Liver (tissue), 9 donors: ENCODE results near the gene TBC1D8B. TPM values are rescaled to one million over a fixed set of nuclear protein-coding genes. Genes with fewer than 3 reads are reported as not detected.

Experiments
- DNase-seq: peaks from one replicate; pipeline ENCODE4 v3.0.0-alpha.2; 2017; ENCODE audit warnings: low spot score
- H3K27ac ChIP-seq, 2 donors: one replicate each; pipeline ENCODE4 v1.7.0; 2013; ENCODE audit warnings: inconsistent platforms in 2 of 2, low read length in 2 of 2, control low read depth in 1 of 2, low read depth in 1 of 2, mild to moderate bottlenecking in 1 of 2
- H3K27me3 ChIP-seq, 4 donors: one replicate each; pipeline versions ENCODE4 v1.6.1 to v1.7.0; 2013; ENCODE audit warnings: low read length in 3 of 4, inconsistent platforms in 1 of 4, mild to moderate bottlenecking in 1 of 4, moderate library complexity in 1 of 4; ENCODE audit not compliant: control insufficient read depth in 4 of 4, insufficient read depth in 4 of 4
- H3K36me3 ChIP-seq, 4 donors: one replicate each; pipeline versions ENCODE4 v1.6.1 to v1.7.0; 2013; ENCODE audit warnings: low read length in 3 of 4, mild to moderate bottlenecking in 3 of 4, low read depth in 1 of 4, moderate library complexity in 1 of 4; ENCODE audit not compliant: control insufficient read depth in 4 of 4, insufficient read depth in 3 of 4
- H3K4me1 ChIP-seq, 4 donors: one replicate each; pipeline versions ENCODE4 v1.6.1 to v1.7.0; 2013; ENCODE audit warnings: low read length in 3 of 4, mild to moderate bottlenecking in 3 of 4, moderate library complexity in 1 of 4; ENCODE audit not compliant: control insufficient read depth in 4 of 4, insufficient read depth in 4 of 4
- H3K4me3 ChIP-seq, 3 donors: one replicate each; pipeline versions ENCODE4 v1.6.1 to v1.7.0; 2013; ENCODE audit warnings: low read length in 3 of 3, control low read depth in 1 of 3, low read depth in 1 of 3, mild to moderate bottlenecking in 1 of 3
- H3K9ac ChIP-seq, 2 donors: one replicate each; pipeline ENCODE4 v1.7.0; 2013; ENCODE audit warnings: low read length in 2 of 2, mild to moderate bottlenecking in 2 of 2, moderate library complexity in 2 of 2, control low read depth in 1 of 2, low read depth in 1 of 2
- H3K9me3 ChIP-seq, 4 donors: one replicate each; pipeline versions ENCODE4 v1.6.1 to v1.7.0; 2013; ENCODE audit warnings: low read length in 3 of 4; ENCODE audit not compliant: control insufficient read depth in 4 of 4
- EGR1 ChIP-seq, 2 donors: IDR thresholded peaks; 2 replicates each; pipeline ENCODE4 v1.6.1; 2016 to 2018; ENCODE audit warnings: antibody characterized with exemption in 2 of 2, low read depth in 2 of 2
- FOXA1 ChIP-seq: IDR thresholded peaks from 2 replicates; pipeline ENCODE4 v1.6.1; 2016; ENCODE audit warnings: antibody characterized with exemption
- FOXA2 ChIP-seq: IDR thresholded peaks from 2 replicates; pipeline ENCODE4 v1.6.1; 2016; ENCODE audit warnings: antibody characterized with exemption
- GABPA ChIP-seq, 2 donors: IDR thresholded peaks in 1 of 2; conservative IDR thresholded peaks in 1 of 2; 2 replicates each; pipeline ENCODE4 v1.6.1; 2016; ENCODE audit warnings: antibody characterized with exemption in 2 of 2, mild to moderate bottlenecking in 1 of 2, moderate library complexity in 1 of 2
- HNF4A ChIP-seq, 2 donors: conservative IDR thresholded peaks; 2 replicates each; pipeline ENCODE4 v1.6.1; 2016; ENCODE audit warnings: antibody characterized with exemption in 2 of 2, mild to moderate bottlenecking in 2 of 2
- HNF4G ChIP-seq: IDR thresholded peaks from 2 replicates; pipeline ENCODE4 v1.6.1; 2016; ENCODE audit warnings: antibody characterized with exemption
- JUND ChIP-seq, 2 donors: IDR thresholded peaks; 2 replicates each; pipeline ENCODE4 v1.6.1; 2016; ENCODE audit warnings: antibody characterized with exemption in 2 of 2
- NR2F2 ChIP-seq: IDR thresholded peaks from 2 replicates; pipeline ENCODE4 v1.6.1; 2016; ENCODE audit warnings: antibody characterized with exemption
- RAD21 ChIP-seq, 2 donors: IDR thresholded peaks; 2 replicates each; pipeline ENCODE4 v1.6.1; 2016; ENCODE audit warnings: antibody characterized with exemption in 2 of 2, mild to moderate bottlenecking in 2 of 2
- RXRA ChIP-seq, 2 donors: IDR thresholded peaks; 2 replicates each; pipeline ENCODE4 v1.6.1; 2017 to 2018; ENCODE audit warnings: antibody characterized with exemption in 2 of 2, mild to moderate bottlenecking in 1 of 2
- SP1 ChIP-seq: IDR thresholded peaks from 2 replicates; pipeline ENCODE4 v1.6.1; 2018; ENCODE audit warnings: antibody characterized with exemption, mild to moderate bottlenecking
- TAF1 ChIP-seq: conservative IDR thresholded peaks from 2 replicates; pipeline ENCODE4 v1.6.1; 2016; ENCODE audit warnings: antibody characterized with exemption, mild to moderate bottlenecking
- YY1 ChIP-seq: IDR thresholded peaks from 2 replicates; pipeline ENCODE4 v1.6.1; 2016; ENCODE audit warnings: antibody characterized with exemption, mild to moderate bottlenecking
- WGBS: extraction: QIAGEN DNeasy Blood & Tissue Kit; methylation state at CpG from one replicate; pipeline ENCODE4 v1.1.7; 2013; 5-methylcytosine and 5-hydroxymethylcytosine counted together
- polyA plus RNA-seq, 2 donors: library from polyadenylated mRNA; stranded (reverse) in 1 of 2; unstranded in 1 of 2; fragments of 200-250 nt in 1 of 2; fragments of >200 nt in 1 of 2; fragmentation: Nextera tagmentation in 1 of 2; extraction: Ambion mirVana in 1 of 2; gene quantifications; one replicate each; pipeline versions ENCODE4 v1.2.1 to v1.2.3, GENCODE V29; 2013 to 2015
- total RNA-seq, 2 donors: library from RNA; depleted of rRNA; stranded (reverse); fragments of >200 nt; gene quantifications; one replicate each; pipeline ENCODE4 v1.2.3, GENCODE V29; 2014
- TF ChIP-seq, protein P1 (sequence below): IDR thresholded peaks from 2 replicates; pipeline ENCODE4 v1.6.1; 2016; ENCODE audit warnings: antibody characterized with exemption
- TF ChIP-seq, protein P2 (sequence below): IDR thresholded peaks from 2 replicates; pipeline ENCODE4 v1.6.1; 2016; ENCODE audit warnings: antibody characterized with exemption
- TF ChIP-seq, protein P3 (sequence below): fragments of 150-350 bp; IDR thresholded peaks from 2 replicates; pipeline ENCODE4 v1.5.1; 2017; ENCODE audit warnings: improper control_type of control experiment, low read depth, low read length; ENCODE audit not compliant: missing input control
- TF ChIP-seq, protein P4 (sequence below): IDR thresholded peaks from 2 replicates; pipeline ENCODE4 v1.6.1; 2016; ENCODE audit warnings: antibody characterized with exemption
- TF ChIP-seq, protein P5 (sequence below): IDR thresholded peaks from 2 replicates; pipeline ENCODE4 v1.6.1; 2016; ENCODE audit warnings: antibody characterized with exemption, mild to moderate bottlenecking
- donor health status: healthy.
- donor health status: healthy.
- donor health status: healthy.
- donor health status: healthy.
- donor health status: healthy.

The TBC1D8B gene
- total and polyA plus RNA-seq, 4 donors = 3.7 to 12.1 (median 4.7) TPM

DNA sequence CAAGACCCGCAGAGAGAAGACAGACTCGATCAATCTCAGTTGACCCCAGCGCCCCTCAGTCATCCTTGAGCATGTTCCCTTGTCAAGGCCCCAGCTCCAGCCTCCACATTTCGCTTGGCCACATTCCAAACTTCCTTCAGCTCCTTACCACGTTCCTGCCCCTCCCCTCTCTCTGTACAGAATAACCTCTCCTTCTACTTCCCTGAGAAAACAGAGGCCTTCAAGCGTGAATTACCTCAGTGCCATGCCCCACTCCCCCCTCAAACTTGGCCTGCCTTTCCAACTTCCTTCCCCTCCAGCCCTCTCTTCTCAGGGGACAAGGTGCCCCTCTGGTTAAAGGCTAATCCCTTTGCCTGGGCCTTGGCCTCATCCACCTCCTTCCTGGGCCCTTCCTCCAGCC is 103.9 kb downstream of the TBC1D8B start:
- H3K36me3 ChIP-seq = no peaks in the 10 kb centered on the region
- no peak for TF ChIP-seq RAD21 (IDR thresholded peaks at IDR 0.05)
- TF ChIP-seq HNF4A (conservative IDR thresholded peaks at IDR 0.05) = no peak
- TF ChIP-seq SP1 = no peak
- TF ChIP-seq, protein P1, sequence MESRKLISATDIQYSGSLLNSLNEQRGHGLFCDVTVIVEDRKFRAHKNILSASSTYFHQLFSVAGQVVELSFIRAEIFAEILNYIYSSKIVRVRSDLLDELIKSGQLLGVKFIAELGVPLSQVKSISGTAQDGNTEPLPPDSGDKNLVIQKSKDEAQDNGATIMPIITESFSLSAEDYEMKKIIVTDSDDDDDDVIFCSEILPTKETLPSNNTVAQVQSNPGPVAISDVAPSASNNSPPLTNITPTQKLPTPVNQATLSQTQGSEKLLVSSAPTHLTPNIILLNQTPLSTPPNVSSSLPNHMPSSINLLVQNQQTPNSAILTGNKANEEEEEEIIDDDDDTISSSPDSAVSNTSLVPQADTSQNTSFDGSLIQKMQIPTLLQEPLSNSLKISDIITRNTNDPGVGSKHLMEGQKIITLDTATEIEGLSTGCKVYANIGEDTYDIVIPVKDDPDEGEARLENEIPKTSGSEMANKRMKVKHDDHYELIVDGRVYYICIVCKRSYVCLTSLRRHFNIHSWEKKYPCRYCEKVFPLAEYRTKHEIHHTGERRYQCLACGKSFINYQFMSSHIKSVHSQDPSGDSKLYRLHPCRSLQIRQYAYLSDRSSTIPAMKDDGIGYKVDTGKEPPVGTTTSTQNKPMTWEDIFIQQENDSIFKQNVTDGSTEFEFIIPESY = no peak
- TF ChIP-seq FOXA1 = no peak
- DNase-seq = no peak
- no peak overlapping the region for H3K9ac ChIP-seq
- WGBS = 68% methylated on average over 6 of the region's 6 CpGs
- no peak overlapping the region for H3K4me3 ChIP-seq
- H3K27ac ChIP-seq = no peak overlapping the region
- H3K9me3 ChIP-seq = no peaks in the 10 kb centered on the region
- peaks cover 3 to 32% (median 11%) of the 10 kb centered on the region in 4 donors for H3K4me1 ChIP-seq
- H3K27me3 ChIP-seq = peaks cover 0 to 2% (median 0%) of the 10 kb centered on the region in 4 donors

DNA sequence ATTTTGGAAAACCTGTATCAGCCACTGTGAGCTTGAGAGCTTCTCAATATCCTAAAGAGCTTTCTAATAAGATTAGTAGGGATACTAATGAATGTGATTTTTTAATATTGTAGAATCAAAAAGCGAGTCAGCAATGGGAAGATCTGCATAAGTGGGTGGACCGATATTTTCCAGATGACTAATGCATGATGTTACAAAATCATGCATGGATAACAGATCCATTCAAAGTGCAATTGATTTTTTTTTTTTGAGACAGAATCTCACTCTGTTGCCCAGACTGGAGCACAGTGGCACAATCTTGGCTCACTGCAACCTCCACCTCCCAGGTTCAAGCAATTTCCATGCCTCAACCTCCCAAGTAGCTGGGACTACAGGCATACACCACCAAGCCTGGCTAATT is 110.4 kb downstream of the TBC1D8B start:
- WGBS = 45% methylated on average over 2 of the region's 2 CpGs
- Histone ChIP-seq H3K9ac (no peak overlapping the region), H3K9me3 (no peaks in the 10 kb centered on the region), H3K36me3 (no peaks in the 10 kb centered on the region), H3K27me3 (peaks cover 0 to 3% (median 0%) of the 10 kb centered on the region in 4 donors), H3K27ac (peak overlapping the region; percentile 57 to 66), H3K4me1 (peaks cover 0 to 13% (median 3%) of the 10 kb centered on the region in 4 donors), H3K4me3 (no peak overlapping the region)
- no peak for DNase-seq
- TF ChIP-seq FOXA1 = no peak
- no peak for TF ChIP-seq TAF1
- TF ChIP-seq, protein P2, sequence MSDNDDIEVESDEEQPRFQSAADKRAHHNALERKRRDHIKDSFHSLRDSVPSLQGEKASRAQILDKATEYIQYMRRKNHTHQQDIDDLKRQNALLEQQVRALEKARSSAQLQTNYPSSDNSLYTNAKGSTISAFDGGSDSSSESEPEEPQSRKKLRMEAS = peak; percentile 32
- TF ChIP-seq HNF4A (conservative IDR thresholded peaks at IDR 0.05) = peak; percentile 68 to 70
- TF ChIP-seq, protein P3, sequence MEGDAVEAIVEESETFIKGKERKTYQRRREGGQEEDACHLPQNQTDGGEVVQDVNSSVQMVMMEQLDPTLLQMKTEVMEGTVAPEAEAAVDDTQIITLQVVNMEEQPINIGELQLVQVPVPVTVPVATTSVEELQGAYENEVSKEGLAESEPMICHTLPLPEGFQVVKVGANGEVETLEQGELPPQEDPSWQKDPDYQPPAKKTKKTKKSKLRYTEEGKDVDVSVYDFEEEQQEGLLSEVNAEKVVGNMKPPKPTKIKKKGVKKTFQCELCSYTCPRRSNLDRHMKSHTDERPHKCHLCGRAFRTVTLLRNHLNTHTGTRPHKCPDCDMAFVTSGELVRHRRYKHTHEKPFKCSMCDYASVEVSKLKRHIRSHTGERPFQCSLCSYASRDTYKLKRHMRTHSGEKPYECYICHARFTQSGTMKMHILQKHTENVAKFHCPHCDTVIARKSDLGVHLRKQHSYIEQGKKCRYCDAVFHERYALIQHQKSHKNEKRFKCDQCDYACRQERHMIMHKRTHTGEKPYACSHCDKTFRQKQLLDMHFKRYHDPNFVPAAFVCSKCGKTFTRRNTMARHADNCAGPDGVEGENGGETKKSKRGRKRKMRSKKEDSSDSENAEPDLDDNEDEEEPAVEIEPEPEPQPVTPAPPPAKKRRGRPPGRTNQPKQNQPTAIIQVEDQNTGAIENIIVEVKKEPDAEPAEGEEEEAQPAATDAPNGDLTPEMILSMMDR = no peak
- TF ChIP-seq, protein P4, sequence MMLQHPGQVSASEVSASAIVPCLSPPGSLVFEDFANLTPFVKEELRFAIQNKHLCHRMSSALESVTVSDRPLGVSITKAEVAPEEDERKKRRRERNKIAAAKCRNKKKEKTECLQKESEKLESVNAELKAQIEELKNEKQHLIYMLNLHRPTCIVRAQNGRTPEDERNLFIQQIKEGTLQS = peak; percentile 79
- no peak for TF ChIP-seq EGR1 (IDR thresholded peaks at IDR 0.05; ENCODE audit: low read depth in 2 of 2)
- peak; percentile 8 for TF ChIP-seq HNF4G
- TF ChIP-seq SP1 = peak; percentile 39
- TF ChIP-seq, protein P5, sequence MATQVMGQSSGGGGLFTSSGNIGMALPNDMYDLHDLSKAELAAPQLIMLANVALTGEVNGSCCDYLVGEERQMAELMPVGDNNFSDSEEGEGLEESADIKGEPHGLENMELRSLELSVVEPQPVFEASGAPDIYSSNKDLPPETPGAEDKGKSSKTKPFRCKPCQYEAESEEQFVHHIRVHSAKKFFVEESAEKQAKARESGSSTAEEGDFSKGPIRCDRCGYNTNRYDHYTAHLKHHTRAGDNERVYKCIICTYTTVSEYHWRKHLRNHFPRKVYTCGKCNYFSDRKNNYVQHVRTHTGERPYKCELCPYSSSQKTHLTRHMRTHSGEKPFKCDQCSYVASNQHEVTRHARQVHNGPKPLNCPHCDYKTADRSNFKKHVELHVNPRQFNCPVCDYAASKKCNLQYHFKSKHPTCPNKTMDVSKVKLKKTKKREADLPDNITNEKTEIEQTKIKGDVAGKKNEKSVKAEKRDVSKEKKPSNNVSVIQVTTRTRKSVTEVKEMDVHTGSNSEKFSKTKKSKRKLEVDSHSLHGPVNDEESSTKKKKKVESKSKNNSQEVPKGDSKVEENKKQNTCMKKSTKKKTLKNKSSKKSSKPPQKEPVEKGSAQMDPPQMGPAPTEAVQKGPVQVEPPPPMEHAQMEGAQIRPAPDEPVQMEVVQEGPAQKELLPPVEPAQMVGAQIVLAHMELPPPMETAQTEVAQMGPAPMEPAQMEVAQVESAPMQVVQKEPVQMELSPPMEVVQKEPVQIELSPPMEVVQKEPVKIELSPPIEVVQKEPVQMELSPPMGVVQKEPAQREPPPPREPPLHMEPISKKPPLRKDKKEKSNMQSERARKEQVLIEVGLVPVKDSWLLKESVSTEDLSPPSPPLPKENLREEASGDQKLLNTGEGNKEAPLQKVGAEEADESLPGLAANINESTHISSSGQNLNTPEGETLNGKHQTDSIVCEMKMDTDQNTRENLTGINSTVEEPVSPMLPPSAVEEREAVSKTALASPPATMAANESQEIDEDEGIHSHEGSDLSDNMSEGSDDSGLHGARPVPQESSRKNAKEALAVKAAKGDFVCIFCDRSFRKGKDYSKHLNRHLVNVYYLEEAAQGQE = no peak
- TF ChIP-seq, protein P1 = peak; percentile 21
- TF ChIP-seq RAD21 (IDR thresholded peaks at IDR 0.05) = no peak
- TF ChIP-seq YY1 = peak; percentile 17
- peak; percentile 87 to 92 for TF ChIP-seq JUND (IDR thresholded peaks at IDR 0.05)
- no peak for TF ChIP-seq FOXA2
- TF ChIP-seq RXRA (IDR thresholded peaks at IDR 0.05) = peak; percentile 45 to 58
- TF ChIP-seq GABPA (IDR thresholded peaks at IDR 0.05 in 1 of 2, conservative IDR thresholded peaks at IDR 0.05 in 1 of 2) = no peak
- no peak for TF ChIP-seq NR2F2
